GM12878 (cell line): Measurements from ENCODE around the gene NARF. TPM values are rescaled to one million over a fixed set of nuclear protein-coding genes. Genes with fewer than 3 reads are reported as not detected.

Experiments
- ATAC-seq: fragments of 200-7000 bp; cut with Tn5 transposase; 3 replicates; pipeline ENCODE4 v1.9.1; 2020; ENCODE audit warnings: mild to moderate bottlenecking, moderate library complexity
- BruUV-seq: library from RNA; stranded (reverse); fragments of 400-500 nt; replicated peaks from 2 replicates; lab custom pipeline; 2021; lab: Mats Ljungman, UMichigan
- CTCF ChIA-PET: fragments of 300-600 bp; sonication (Branson Sonifier 250); formaldehyde crosslinking; extraction: SDS; loops from one replicate; lab custom pipeline; 2021; ENCODE audit warnings: inconsistent platforms; lab: Yijun Ruan, JAX
- POLR2A ChIA-PET: fragments of 350-600 bp; formaldehyde crosslinking; extraction: SDS; loops from one replicate; lab custom pipeline; 2021; ENCODE audit warnings: inconsistent platforms; lab: Charles Lee
- RAD21 ChIA-PET: fragments of 300-600 bp; sonication (Branson Sonifier 250); formaldehyde crosslinking; loops from one replicate; lab custom pipeline; 2023; ENCODE audit warnings: antibody characterized with exemption; ENCODE audit not compliant: unreplicated experiment; lab: Charles Lee
- SMC1A ChIA-PET: fragments of 300-600 bp; sonication (Branson Sonifier 250); formaldehyde crosslinking; loops from one replicate; lab custom pipeline; 2023; ENCODE audit not compliant: unreplicated experiment, uncharacterized antibody; lab: Charles Lee
- DNase-seq: peaks from one replicate; pipeline ENCODE4 v3.0.0-alpha.2; 2011; ENCODE audit warnings: low read depth, low spot score
- FAIRE-seq: peaks from 3 replicates; lab custom pipeline; 2011; peaks lifted over from hg19 to GRCh38; lab: Jason Lieb, UNC
- H2AFZ ChIP-seq: 2 replicates; pipeline ENCODE4 v1.6.0; 2011; ENCODE audit warnings: low read depth, low read length, control low read depth; ENCODE audit not compliant: control insufficient read depth
- H3K27ac ChIP-seq: 2 replicates; pipeline ENCODE4 v1.5.1; 2011; ENCODE audit warnings: control low read depth; ENCODE audit not compliant: control insufficient read depth, insufficient read depth
- H3K27me3 ChIP-seq, 2 experiments: replicated peaks in 1 of 2; 2 replicates each; pipeline versions ENCODE4 v1.6.0 to v1.6.1; 2011; ENCODE audit warnings: low read length in 1 of 2; ENCODE audit not compliant: control insufficient read depth in 2 of 2, insufficient read depth in 2 of 2
- H3K36me3 ChIP-seq, 2 experiments: 2 replicates each; pipeline ENCODE4 v1.5.1; 2011; ENCODE audit warnings: low read length in 1 of 2; ENCODE audit not compliant: control insufficient read depth in 2 of 2, insufficient read depth in 2 of 2
- H3K4me1 ChIP-seq: 2 replicates; pipeline ENCODE4 v1.6.1; 2011; ENCODE audit warnings: mild to moderate bottlenecking, low read length, moderate library complexity, mixed read lengths; ENCODE audit not compliant: control insufficient read depth, insufficient read depth
- H3K4me2 ChIP-seq: 2 replicates; pipeline ENCODE4 v1.6.0; 2011; ENCODE audit warnings: control low read depth; ENCODE audit not compliant: control insufficient read depth, insufficient read depth
- H3K4me3 ChIP-seq: fragments of 200-600 bp; sonication (generic); 2 replicates; pipeline ENCODE4 v1.5.1; 2016
- H3K79me2 ChIP-seq: 2 replicates; pipeline ENCODE4 v1.6.0; 2011; ENCODE audit warnings: low read length; ENCODE audit not compliant: control insufficient read depth, insufficient read depth
- H3K9ac ChIP-seq: 2 replicates; pipeline ENCODE4 v1.8.0; 2011; ENCODE audit warnings: low read length, control low read depth, mixed read lengths; ENCODE audit not compliant: control insufficient read depth, insufficient read depth
- H3K9me3 ChIP-seq: replicated peaks from 3 replicates; pipeline ENCODE4 v1.5.1; 2011; ENCODE audit warnings: mild to moderate bottlenecking, low read length; ENCODE audit not compliant: control insufficient read depth, insufficient read depth
- H4K20me1 ChIP-seq: 2 replicates; pipeline ENCODE4 v1.6.0; 2011; ENCODE audit not compliant: control insufficient read depth, insufficient read depth
- ATF2 ChIP-seq: IDR thresholded peaks from 2 replicates; pipeline ENCODE4 v1.6.1; 2012; ENCODE audit warnings: low read length, inconsistent platforms
- BACH1 ChIP-seq: fragments of 450-650 bp; IDR thresholded peaks from 2 replicates; pipeline ENCODE4 v1.6.1; 2017; ENCODE audit warnings: mild to moderate bottlenecking, borderline replicate concordance
- CBX5 ChIP-seq: sonication (generic); IDR thresholded peaks from 2 replicates; pipeline ENCODE4 v1.6.1; 2016; ENCODE audit warnings: low read depth, moderate library complexity, mild to moderate bottlenecking, inconsistent platforms
- CHD4 ChIP-seq: fragments of 200-600 bp; sonication (generic); IDR thresholded peaks from 2 replicates; pipeline ENCODE4 v1.6.1; 2016; ENCODE audit warnings: mild to moderate bottlenecking
- IRF4 ChIP-seq: IDR thresholded peaks from 2 replicates; pipeline ENCODE4 v1.6.1; 2011; ENCODE audit warnings: low read depth, low read length
- POLR2A ChIP-seq: IDR thresholded peaks from 2 replicates; pipeline ENCODE4 v1.6.1; 2011; ENCODE audit warnings: low read depth, mild to moderate bottlenecking, low read length
- POLR2AphosphoS2 ChIP-seq: IDR thresholded peaks from 2 replicates; pipeline ENCODE4 v1.6.1; 2011; ENCODE audit warnings: low read depth, mild to moderate bottlenecking, low read length, improper control_type of control experiment, moderate library complexity
- POLR2AphosphoS5 ChIP-seq: IDR thresholded peaks from 2 replicates; pipeline ENCODE4 v1.6.1; 2011; ENCODE audit warnings: mild to moderate bottlenecking, low read length, inconsistent platforms
- TCF12 ChIP-seq: IDR thresholded peaks from 2 replicates; pipeline ENCODE4 v1.6.1; 2011; ENCODE audit warnings: low read depth, mild to moderate bottlenecking, low read length
- TCF3 ChIP-seq: IDR thresholded peaks from 2 replicates; pipeline ENCODE4 v1.6.1; 2012; ENCODE audit warnings: low read depth, mild to moderate bottlenecking, low read length, borderline replicate concordance; ENCODE audit not compliant: insufficient read depth
- USF2 ChIP-seq: IDR thresholded peaks from 2 replicates; pipeline ENCODE4 v1.6.1; 2011; ENCODE audit warnings: low read depth, low read length, improper control_type of control experiment, borderline replicate concordance
- WGBS: methylation state at CpG from one replicate; pipeline ENCODE4 v1.1.6; 2016; ENCODE audit warnings: low lambda C conversion rate; ENCODE audit not compliant: insufficient replicate concordance, insufficient coverage; ENCODE audit errors: missing lambda C conversion rate; 5-methylcytosine and 5-hydroxymethylcytosine counted together
- in situ Hi-C: fragments of 300-500 bp; cut with MboI; formaldehyde crosslinking; loops from 9 replicates; pipeline ENCODE4 v1.14.3; 2018; ENCODE audit warnings: mixed read lengths
- intact Hi-C: fragments of 100-400 bp; cut with micrococcal nuclease; formaldehyde crosslinking; loops from one replicate; pipeline ENCODE4 v1.14.2; 2022; ENCODE audit not compliant: unreplicated experiment
- polyA plus RNA-seq, 11 experiments: library from polyadenylated mRNA; depleted of rRNA in 4 of 11; unstranded in 6 of 11; stranded (reverse) in 5 of 11; fragments of >200 nt; fragmentation: Nextera tagmentation in 4 of 11; fragmentation: Illumina TruSeq in 1 of 11; extraction: Ambion mirVana in 4 of 11; extraction: Trizol in 1 of 11; gene quantifications; 1 replicate in 1 of 11; 2 replicates in 10 of 11; pipeline versions ENCODE4 v1.2.1 to v1.2.3, GENCODE V29; 2011 to 2016; ENCODE audit warnings: inconsistent platforms in 2 of 11, missing spikeins in 2 of 11, low read depth in 1 of 11
- total RNA-seq, 4 experiments: library from RNA; depleted of rRNA in 3 of 4; stranded (reverse); fragments of >200 nt in 3 of 4; fragmentation: Illumina TruSeq in 1 of 4; extraction: Trizol in 1 of 4; gene quantifications; 2 replicates each; pipeline versions ENCODE4 v1.2.1 to v1.2.3, GENCODE V29; 2013 to 2021

The NARF gene
- total and polyA plus RNA-seq, 10 of the 15 experiments (the other 5 are each of a cell fraction or from before 2014, with no cell fraction given): 16.7 to 126 (median 47.5) TPM

GRCh38 chr17:82440991-82441627, 17.4 kb upstream of the NARF start:
- 14% methylated on average over 6 of the region's 17 CpGs for WGBS
- H3K9ac ChIP-seq: no peak overlapping the region

More at GRCh38 chr17:82440991-82441627, 17.4 kb upstream of the NARF start:
- peak; percentile 69 for TF ChIP-seq POLR2A
- TF ChIP-seq CHD4: no peak
- no peak for TF ChIP-seq IRF4
- TF ChIP-seq POLR2AphosphoS2: peak; percentile 22; the same call in 1 of the 2 replicates
- no peak for TF ChIP-seq USF2
- TF ChIP-seq ATF2: no peak
- no peak for TF ChIP-seq CBX5
- TF ChIP-seq BACH1: no peak
- TF ChIP-seq TCF3: peak; percentile 64; the same call in 1 of the 2 replicates
- TF ChIP-seq POLR2AphosphoS5: no peak
- peak; percentile 67; the same call in 1 of the 2 replicates for TF ChIP-seq TCF12
- H3K79me2 ChIP-seq: no peaks in the 10 kb centered on the region; the same call in 1 of the 2 replicates
- no peak overlapping the region for H3K27ac ChIP-seq
- POLR2A ChIA-PET: interaction anchor here (0.6 kb wide), 1 partner anchor 95 kb away, joined by 3 read pairs; no protein-coding TSS in a partner anchor
- peaks cover 7 to 32% of the 10 kb centered on the region in 2 experiments for H3K36me3 ChIP-seq
- intact Hi-C loops (no loop called here), in situ Hi-C loops (no loop called here)
- peaks cover 16% of the 10 kb centered on the region for H3K4me1 ChIP-seq
- H3K4me2 ChIP-seq: 0 out of 2 replicates have a peak overlapping the region, but pooled peaks have one; percentile 33
- no TSS peak for BruUV-seq
- no peaks in the 10 kb centered on the region; the same call in 1 of the 2 replicates for H4K20me1 ChIP-seq
- no peaks in the 10 kb centered on the region for H3K27me3 ChIP-seq
- ATAC-seq (no peak), DNase-seq (no peak), FAIRE-seq (no peak)
- no peak overlapping the region for H3K4me3 ChIP-seq
- H3K9me3 ChIP-seq: no peaks in the 10 kb centered on the region
- RAD21 ChIA-PET: no interaction called here
- H2AFZ ChIP-seq: no peak overlapping the region
- CTCF ChIA-PET: no interaction called here
- SMC1A ChIA-PET: no interaction called here
